Spleen (tissue), 7 donors: ENCODE results near the gene TCF7.

Source experiments
- CTCF ChIP-seq, 11 experiments: fragments of 200-600 bp in 7 of 11; fragments of 450-650 bp in 4 of 11; sonication (generic) in 4 of 11; IDR thresholded peaks in 8 of 11; conservative IDR thresholded peaks in 3 of 11; 1 replicate in 7 of 11; 2 replicates in 4 of 11; pipeline versions ENCODE4 v1.4.0 to v1.8.0; 2016 to 2021; ENCODE audit warnings: antibody characterized with exemption in 11 of 11, inconsistent platforms in 4 of 11, mild to moderate bottlenecking in 1 of 11
- POLR2A ChIP-seq, 3 donors: fragments of 450-650 bp; IDR thresholded peaks; one replicate each; pipeline ENCODE4 v1.5.1; 2017; ENCODE audit warnings: antibody characterized with exemption in 3 of 3, mild to moderate bottlenecking in 1 of 3
- POLR2AphosphoS5 ChIP-seq, 3 donors: sonication (generic); formaldehyde crosslinking; IDR thresholded peaks; one replicate each; pipeline ENCODE4 v1.5.1; 2017; ENCODE audit warnings: antibody characterized with exemption in 3 of 3
- donor health status: DM: no; HTN: no; CAD: no; lungs with moderate emphysema.
- donor health status: DM: no; HTN: no; CAD: no.
- donor health status: DM: no; HTN: no; CAD: no.

- no peak for TF ChIP-seq CTCF (IDR thresholded peaks at IDR 0.05 in 8 of 11, conservative IDR thresholded peaks at IDR 0.05 in 3 of 11)
- no peak for TF ChIP-seq POLR2A (IDR thresholded peaks at IDR 0.05)
- peak in 2 of 3 donors; percentile 41 to 50 for TF ChIP-seq POLR2AphosphoS5 (IDR thresholded peaks at IDR 0.05)
These were observed 10.0 kb downstream of the TCF7 start for GRCh38 chr5:134124289-134125038.
